Mucosa of descending colon (tissue), 3 donors: ENCODE measurements around the gene CCDC141. TPM values are rescaled to one million over a fixed set of nuclear protein-coding genes. Genes with fewer than 3 reads are reported as not detected.

Experiments used
- ATAC-seq: fragments of 200-7000 bp; cut with Tn5 transposase; one replicate; pipeline ENCODE4 v1.9.1; 2020; ENCODE audit warnings: mild to moderate bottlenecking, moderate library complexity
- DNase-seq, 3 donors: peaks; one replicate each; pipeline ENCODE4 v3.0.0-alpha.2; 2020
- H3K36me3 ChIP-seq: fragments of 200-600 bp; one replicate; pipeline ENCODE4 v1.8.0; 2021; ENCODE audit warnings: low read depth, mild to moderate bottlenecking
- H3K4me1 ChIP-seq: fragments of 200-600 bp; one replicate; pipeline ENCODE4 v1.8.0; 2021; ENCODE audit warnings: low read depth, mild to moderate bottlenecking
- H3K4me3 ChIP-seq: fragments of 200-600 bp; one replicate; pipeline ENCODE4 v1.8.0; 2021; ENCODE audit warnings: mild to moderate bottlenecking
- H3K9me3 ChIP-seq: fragments of 200-600 bp; one replicate; pipeline ENCODE4 v1.8.0; 2021; ENCODE audit warnings: mild to moderate bottlenecking
- CTCF ChIP-seq: fragments of 200-600 bp; IDR thresholded peaks from one replicate; pipeline ENCODE4 v1.8.0; 2022; ENCODE audit warnings: antibody characterized with exemption, mild to moderate bottlenecking
- intact Hi-C, 2 donors: fragments of 100-400 bp; cut with DNase I in 1 of 2; cut with micrococcal nuclease in 1 of 2; formaldehyde crosslinking; loops; one replicate each; pipeline versions ENCODE4 v1.11.0 to v1.11.1; 2022; cut with DNase I, micrococcal nuclease
- total RNA-seq, 3 donors: library from RNA; stranded (reverse); fragmentation: NEBNext Ultra II Directional in 2 of 3; extraction: Animal tissue kit (Norgen Biotek cat#: 25700) in 2 of 3; gene quantifications; one replicate each; pipeline versions ENCODE4 v1.2.1 to v1.2.4, GENCODE V29; 2021 to 2023
- donor health status: DM: no; HTN: no; CAD: no; lungs with moderate emphysema.
- donor health status: DM: no; HTN: no; CAD: no.
- donor health status: DM: no; HTN: yes; CAD: no.

The CCDC141 gene
- total RNA-seq, 3 donors from 2014 or later: 1.5 to 7.4 (median 1.8) TPM

- intact Hi-C loops: no loop called here
- no peaks in the 10 kb centered on the region for H3K36me3 ChIP-seq
- H3K4me3 ChIP-seq: no peak overlapping the region
- DNase-seq (no peak), ATAC-seq (no peak)
- no peaks in the 10 kb centered on the region for H3K9me3 ChIP-seq
- TF ChIP-seq CTCF: no peak
- H3K4me1 ChIP-seq: no peaks in the 10 kb centered on the region
These were observed 32.0 kb upstream of the CCDC141 start for GRCh38 chr2:179081954-179082353.

GRCh38 chr2:179072527-179072926, 22.6 kb upstream of the CCDC141 start:
- no peaks in the 10 kb centered on the region for H3K4me1 ChIP-seq
- DNase-seq (no peak), ATAC-seq (no peak)
- H3K4me3 ChIP-seq: no peak overlapping the region
- TF ChIP-seq CTCF: no peak
- intact Hi-C loops: no loop called here
- no peaks in the 10 kb centered on the region for H3K9me3 ChIP-seq
- no peaks in the 10 kb centered on the region for H3K36me3 ChIP-seq

GRCh38 chr2:179071810-179072355, 21.9 kb upstream of the CCDC141 start:
- intact Hi-C loops: no loop called here
- H3K9me3 ChIP-seq: no peaks in the 10 kb centered on the region
- ATAC-seq: no peak

GRCh38 chr2:179070895-179071294, 21.0 kb upstream of the CCDC141 start:
- no peak for DNase-seq
- no peak for ATAC-seq
- no peak overlapping the region for H3K4me3 ChIP-seq
- H3K36me3 ChIP-seq: no peaks in the 10 kb centered on the region
- intact Hi-C loops: no loop called here
- H3K4me1 ChIP-seq: no peaks in the 10 kb centered on the region
- no peaks in the 10 kb centered on the region for H3K9me3 ChIP-seq
- TF ChIP-seq CTCF: no peak

More at GRCh38 chr2:179071810-179072355, 21.9 kb upstream of the CCDC141 start:
- no peaks in the 10 kb centered on the region for H3K4me1 ChIP-seq
- TF ChIP-seq CTCF: no peak
- H3K36me3 ChIP-seq: no peaks in the 10 kb centered on the region
- no peak overlapping the region for H3K4me3 ChIP-seq
- DNase-seq: no peak

GRCh38 chr2:179069685-179070084, 19.7 kb upstream of the CCDC141 start:
- intact Hi-C loops: no loop called here
- ATAC-seq (no peak), DNase-seq (no peak)
- H3K4me1 ChIP-seq: no peaks in the 10 kb centered on the region
- H3K9me3 ChIP-seq: no peaks in the 10 kb centered on the region
- no peaks in the 10 kb centered on the region for H3K36me3 ChIP-seq
- no peak overlapping the region for H3K4me3 ChIP-seq
- TF ChIP-seq CTCF: no peak
